ENCODE data around the gene RIMBP3C. TPM values are rescaled to one million over a fixed set of nuclear protein-coding genes. Genes with fewer than 3 reads are reported as not detected.
"Not testable (repeated sequence)": the region's sequence is repeated elsewhere in the genome, so short reads cannot be mapped to it uniquely, and the experiment has no call there.

Gene RIMBP3C
- total RNA-seq, 1 donor from 2014 or later: 0.26 TPM

GRCh38 chr22:21579474-21579851, 28.2 kb upstream of the RIMBP3C start:
- no peak for DNase-seq (ENCODE audit: low spot score)

GRCh38 chr22:21573750-21574494, 22.7 kb upstream of the RIMBP3C start:
- DNase-seq (ENCODE audit: low spot score): no peak

GRCh38 chr22:21573293-21573734, 22.1 kb upstream of the RIMBP3C start:
- no peak for DNase-seq (ENCODE audit: low spot score)

GRCh38 chr22:21571679-21572078, 20.4 kb upstream of the RIMBP3C start:
- no peak for DNase-seq (ENCODE audit: low spot score)

- DNase-seq (ENCODE audit: low spot score): no peak
Observed at GRCh38 chr22:21570398-21570797, 19.1 kb upstream of the RIMBP3C start.

GRCh38 chr22:21569459-21570170, 18.4 kb upstream of the RIMBP3C start:
- DNase-seq (ENCODE audit: low spot score): no peak

GRCh38 chr22:21569076-21569427, 17.8 kb upstream of the RIMBP3C start:
- not testable (repeated sequence) for DNase-seq (ENCODE audit: low spot score)

- no peak for DNase-seq (ENCODE audit: low spot score)
Observed at GRCh38 chr22:21568347-21569075, 17.2 kb upstream of the RIMBP3C start.

- DNase-seq (ENCODE audit: low spot score): peak; percentile 93
Observed at GRCh38 chr22:21567456-21568346, 16.4 kb upstream of the RIMBP3C start, which contains the start of gene UBE2L3. TSS of gene UBE2L3 (plus strand) at chr22:21567714. CDS start at chr22:21567745, 31 bp downstream.

GRCh38 chr22:21564411-21564810, 13.2 kb upstream of the RIMBP3C start:
- no peak for DNase-seq (ENCODE audit: low spot score)

- no peak for DNase-seq (ENCODE audit: low spot score)
Observed at GRCh38 chr22:21563912-21564311, 12.7 kb upstream of the RIMBP3C start.

GRCh38 chr22:21560657-21561056, 9.4 kb upstream of the RIMBP3C start:
- DNase-seq (ENCODE audit: low spot score): not testable (repeated sequence)

GRCh38 chr22:21559345-21560125, 8.3 kb upstream of the RIMBP3C start:
- not testable (repeated sequence) for DNase-seq (ENCODE audit: low spot score)

GRCh38 chr22:21550678-21551047, 598 bp downstream of the RIMBP3C start:
- not testable (repeated sequence) for DNase-seq (ENCODE audit: low spot score)

GRCh38 chr22:21550008-21550677, 1.1 kb downstream of the RIMBP3C start:
- DNase-seq (ENCODE audit: low spot score): not testable (repeated sequence)

- DNase-seq (ENCODE audit: low spot score): not testable (repeated sequence)
Observed at GRCh38 chr22:21549558-21549957, 1.7 kb downstream of the RIMBP3C start.

- peak; percentile 14 for DNase-seq (ENCODE audit: low spot score)
Observed at GRCh38 chr22:21544432-21545322, 6.6 kb downstream of the RIMBP3C start.

GRCh38 chr22:21539862-21540261, 11.4 kb downstream of the RIMBP3C start:
- DNase-seq (ENCODE audit: low spot score): not testable (repeated sequence)

Measured in mesenteric fat pad (tissue), 1 donor.